Smooth muscle cell (in vitro differentiated cells): ENCODE measurements around the gene LHX2. TPM values are rescaled to one million over a fixed set of nuclear protein-coding genes. Genes with fewer than 3 reads are reported as not detected.

ENCODE experiments used
- DNase-seq: peaks from one replicate; lab custom pipeline; 2025; ENCODE audit not compliant: unreplicated experiment; lab: John Stamatoyannopoulos, UW
- H2AFZ ChIP-seq: fragments of 200-600 bp; sonication (generic); 2 replicates; pipeline ENCODE4 v1.6.0; 2016; ENCODE audit warnings: antibody characterized with exemption, low read depth, mild to moderate bottlenecking
- H3F3A ChIP-seq: fragments of 200-600 bp; sonication (generic); 2 replicates; pipeline ENCODE4 v1.6.0; 2017; ENCODE audit warnings: antibody characterized with exemption, low read depth
- H3K27ac ChIP-seq: fragments of 200-600 bp; sonication (generic); 2 replicates; pipeline ENCODE4 v1.5.1; 2016; ENCODE audit warnings: low read depth, mild to moderate bottlenecking
- H3K27me3 ChIP-seq: fragments of 200-600 bp; sonication (generic); 2 replicates; pipeline ENCODE4 v1.6.1; 2016; ENCODE audit warnings: low read depth, mild to moderate bottlenecking
- H3K36me3 ChIP-seq: fragments of 200-600 bp; sonication (generic); 2 replicates; pipeline ENCODE4 v1.5.1; 2016; ENCODE audit warnings: low read depth
- H3K4me1 ChIP-seq: fragments of 200-600 bp; sonication (generic); 2 replicates; pipeline ENCODE4 v1.5.1; 2016; ENCODE audit warnings: low read depth
- H3K4me2 ChIP-seq: fragments of 200-600 bp; sonication (generic); 2 replicates; pipeline ENCODE4 v1.6.0; 2016; ENCODE audit warnings: mild to moderate bottlenecking
- H3K4me3 ChIP-seq: fragments of 200-600 bp; sonication (generic); 2 replicates; pipeline ENCODE4 v1.5.1; 2016; ENCODE audit warnings: mild to moderate bottlenecking
- H3K79me2 ChIP-seq: fragments of 200-600 bp; sonication (generic); 2 replicates; pipeline ENCODE4 v1.6.0; 2016; ENCODE audit warnings: low read depth, mild to moderate bottlenecking
- H3K9ac ChIP-seq: fragments of 200-600 bp; sonication (generic); 2 replicates; pipeline ENCODE4 v1.6.0; 2016; ENCODE audit warnings: low read depth
- H3K9me3 ChIP-seq: fragments of 200-600 bp; sonication (generic); replicated peaks from 2 replicates; pipeline ENCODE4 v1.5.1; 2016; ENCODE audit warnings: low read depth
- H4K20me1 ChIP-seq: fragments of 200-600 bp; sonication (generic); 2 replicates; pipeline ENCODE4 v1.6.0; 2016; ENCODE audit warnings: low read depth
- CTCF ChIP-seq: fragments of 200-600 bp; sonication (generic); IDR thresholded peaks from 2 replicates; pipeline ENCODE4 v1.5.1; 2017; ENCODE audit warnings: borderline replicate concordance, mild to moderate bottlenecking, antibody characterized with exemption; ENCODE audit not compliant: insufficient read depth, poor library complexity, severe bottlenecking
- WGBS: methylation state at CpG from one replicate; pipeline ENCODE4 v1.1.7; 2016; ENCODE audit warnings: low lambda C conversion rate; 5-methylcytosine and 5-hydroxymethylcytosine counted together
- polyA plus RNA-seq: library from polyadenylated mRNA; unstranded; fragments of >200 nt; fragmentation: Nextera tagmentation; extraction: Ambion mirVana; gene quantifications from 2 replicates; pipeline ENCODE4 v1.2.1, GENCODE V29; 2016
- total RNA-seq: library from RNA; depleted of rRNA; stranded (reverse); fragments of >200 nt; gene quantifications from 2 replicates; pipeline ENCODE4 v1.2.3, GENCODE V29; 2014

LHX2 gene
- total and polyA plus RNA-seq, 2 experiments from 2014 or later: not detected

DNA sequence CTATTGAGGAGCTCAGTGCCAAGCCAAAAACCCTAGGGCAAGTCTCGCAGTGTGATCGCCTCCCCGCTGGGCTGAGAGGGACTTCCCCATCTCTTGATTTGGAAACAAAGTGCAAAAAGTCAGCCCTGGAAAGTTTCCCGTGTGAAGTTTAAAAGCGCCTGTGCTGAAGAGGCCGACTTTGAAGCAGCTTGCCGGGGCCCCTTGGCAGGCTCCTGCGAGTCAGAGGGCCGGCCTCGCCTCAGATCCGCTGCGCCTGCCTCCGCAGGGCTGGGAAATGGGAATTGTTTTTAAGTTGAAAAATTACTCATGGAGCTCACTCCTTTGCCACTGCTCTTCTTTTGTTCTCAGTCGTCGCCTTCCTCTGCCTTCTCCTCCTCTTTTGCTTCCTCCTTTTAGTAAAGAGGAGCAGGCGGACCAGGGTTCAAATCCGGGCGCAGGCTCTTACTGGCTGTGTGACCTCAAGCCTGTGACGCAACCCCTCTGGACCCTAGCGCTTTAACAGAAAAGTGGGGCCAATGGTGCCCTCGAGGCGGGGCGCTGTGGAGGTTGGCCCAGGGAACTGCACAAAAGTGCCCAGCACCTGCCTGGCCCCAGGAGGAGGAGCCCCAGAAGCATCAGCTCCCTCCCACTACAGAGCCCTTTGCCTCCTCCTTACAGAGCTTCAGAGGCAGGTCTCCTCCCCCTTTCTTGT is 14.7 kb upstream of the LHX2 start:
- Histone ChIP-seq H3K36me3 (no peaks in the 10 kb centered on the region), H3K4me2 (no peak overlapping the region), H4K20me1 (no peaks in the 10 kb centered on the region), H3F3A (no peaks in the 10 kb centered on the region), H3K4me3 (no peak overlapping the region), H3K4me1 (peaks cover 21% of the 10 kb centered on the region), H3K27me3 (peaks cover 78% of the 10 kb centered on the region), H3K79me2 (no peaks in the 10 kb centered on the region), H3K9me3 (no peaks in the 10 kb centered on the region), H3K9ac (no peak overlapping the region), H2AFZ (no peak overlapping the region), H3K27ac (no peak overlapping the region)
- 17% methylated on average over 23 of the region's 23 CpGs for whole genome bisulfite sequencing
- no peak for DNase-seq
- TF ChIP-seq CTCF: no peak

GRCh38 chr9:123997665-123998277 is 13.8 kb upstream of the LHX2 start:
- WGBS: 13% methylated on average over 12 of the region's 15 CpGs
- DNase-seq: no peak

DNA sequence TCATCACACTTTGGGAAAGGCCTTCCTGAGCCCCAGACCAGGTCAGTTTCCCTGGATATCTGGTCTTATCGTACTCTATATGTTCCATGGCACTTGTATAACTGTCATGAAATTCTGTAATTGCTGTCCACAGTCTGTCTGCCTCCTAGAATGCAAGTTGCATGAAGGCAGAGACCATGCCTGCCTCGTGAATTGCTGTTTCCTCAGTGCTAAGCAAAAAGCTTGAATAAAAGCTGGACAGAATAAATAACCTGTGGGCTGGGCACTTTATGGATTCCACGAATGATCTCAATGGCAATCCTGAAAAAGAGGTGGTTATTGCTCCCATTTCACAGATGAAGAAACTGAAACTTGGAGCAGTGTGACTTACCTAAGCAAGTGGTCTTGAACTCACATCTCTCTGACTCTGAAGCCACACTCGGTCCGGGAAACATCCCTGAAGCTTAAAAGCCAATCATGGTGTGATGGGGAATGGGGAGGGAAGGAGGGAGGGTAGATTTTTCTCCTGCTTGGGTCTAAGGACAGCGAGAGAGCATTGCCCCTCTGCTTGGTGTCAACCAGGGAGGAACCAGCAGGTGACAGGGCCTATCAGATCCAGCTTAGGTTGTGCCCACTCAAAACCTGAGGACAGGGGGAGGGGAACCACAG is 13.2 kb upstream of the LHX2 start:
- DNase-seq: no peak
- Histone ChIP-seq H3K4me3 (no peak overlapping the region), H3F3A (no peaks in the 10 kb centered on the region), H3K9me3 (no peaks in the 10 kb centered on the region), H3K36me3 (no peaks in the 10 kb centered on the region), H3K4me2 (no peak overlapping the region), H4K20me1 (no peaks in the 10 kb centered on the region), H3K9ac (no peak overlapping the region), H3K27ac (no peak overlapping the region), H3K27me3 (peaks cover 93% of the 10 kb centered on the region), H3K79me2 (no peaks in the 10 kb centered on the region), H3K4me1 (peaks cover 35% of the 10 kb centered on the region), H2AFZ (no peak overlapping the region)
- WGBS: 10% methylated on average over 6 of the region's 6 CpGs
- TF ChIP-seq CTCF: no peak

More at GRCh38 chr9:123997665-123998277, 13.8 kb upstream of the LHX2 start:
- H3K9ac ChIP-seq: no peak overlapping the region
- no peak overlapping the region for H3K4me3 ChIP-seq
- TF ChIP-seq CTCF: no peak
- no peaks in the 10 kb centered on the region for H3K79me2 ChIP-seq
- H2AFZ ChIP-seq: no peak overlapping the region
- H3K4me2 ChIP-seq: peak overlapping the region; percentile 15
- H3K4me1 ChIP-seq: peaks cover 29% of the 10 kb centered on the region
- H3F3A ChIP-seq: no peaks in the 10 kb centered on the region
- no peaks in the 10 kb centered on the region for H3K9me3 ChIP-seq
- H3K27ac ChIP-seq: no peak overlapping the region
- H3K27me3 ChIP-seq: peaks cover 87% of the 10 kb centered on the region
- no peaks in the 10 kb centered on the region for H4K20me1 ChIP-seq
- no peaks in the 10 kb centered on the region for H3K36me3 ChIP-seq
